Activated CD4-positive, alpha-beta T cell treated with anti-CD3 and anti-CD28 coated beads, Interleukin-2, Interleukin-6, amounts not matched to agents 100 ng/mL and 50 ng/mL, durations not matched to agents 16 hours and 8 hours (primary cell): ENCODE data around the gene RHOJ.
"Not testable (repeated sequence)": the region's sequence is repeated elsewhere in the genome, so short reads cannot be mapped to it uniquely, and the experiment has no call there.

ENCODE experiments used
- DNase-seq: peaks from one replicate; pipeline ENCODE4 v3.0.0-alpha.2; 2020

Gene RHOJ

GRCh38 chr14:63301891-63302534 lies 97.8 kb downstream of the RHOJ start:
- DNase-seq = no peak

GRCh38 chr14:63304429-63304828 lies 100.2 kb downstream of the RHOJ start:
- not testable (repeated sequence) for DNase-seq

GRCh38 chr14:63308723-63309317 lies 104.6 kb downstream of the RHOJ start:
- no peak for DNase-seq

- no peak for DNase-seq
Observed at GRCh38 chr14:63318835-63319234, 114.6 kb downstream of the RHOJ start, which contains the start of gene GPHB5. Gene GPHB5 (minus strand): TSS chr14:63318935. CDS start chr14:63317849, 1,086 bp downstream.

GRCh38 chr14:63322472-63322871 lies 118.2 kb downstream of the RHOJ start:
- no peak for DNase-seq

GRCh38 chr14:63322897-63323573 lies 118.8 kb downstream of the RHOJ start:
- DNase-seq = no peak

- DNase-seq = no peak
Observed at GRCh38 chr14:63326840-63327239, 122.6 kb downstream of the RHOJ start.

- no peak for DNase-seq
Observed at GRCh38 chr14:63328787-63329737, 124.8 kb downstream of the RHOJ start.

GRCh38 chr14:63342371-63342770 lies 138.1 kb downstream of the RHOJ start:
- DNase-seq = no peak
